Activated naive CD8-positive, alpha-beta T cell (primary cell): ENCODE results near the gene ARHGAP25.

Experiments used
- H3K27ac Mint-ChIP-seq: one replicate; pipeline ENCODE4 v1.8.0; 2021; ENCODE audit warnings: mixed read lengths
- H3K27me3 Mint-ChIP-seq: one replicate; pipeline ENCODE4 v1.8.0; 2021; ENCODE audit warnings: mixed read lengths
- H3K36me3 Mint-ChIP-seq: one replicate; pipeline ENCODE4 v1.8.0; 2021; ENCODE audit warnings: mixed read lengths
- H3K4me1 Mint-ChIP-seq: one replicate; pipeline ENCODE4 v1.8.0; 2021; ENCODE audit warnings: low read depth, mixed read lengths
- H3K4me3 Mint-ChIP-seq: one replicate; pipeline ENCODE4 v1.8.0; 2021; ENCODE audit warnings: mild to moderate bottlenecking, mixed read lengths
- H3K9me3 Mint-ChIP-seq: one replicate; pipeline ENCODE4 v1.8.0; 2021; ENCODE audit warnings: low read depth, mixed read lengths

The ARHGAP25 gene

GRCh38 chr2:68727683-68728375 lies 6.8 kb upstream of the ARHGAP25 start:
- Mint-ChIP-seq H3K4me3 (peak overlapping the region; percentile 65), H3K27me3 (no peaks in the 10 kb centered on the region), H3K9me3 (no peaks in the 10 kb centered on the region), H3K27ac (peak overlapping the region; percentile 95), H3K36me3 (no peaks in the 10 kb centered on the region), H3K4me1 (peaks cover 52% of the 10 kb centered on the region)

GRCh38 chr2:68730828-68731227 lies 3.8 kb upstream of the ARHGAP25 start:
- H3K4me3 Mint-ChIP-seq = no peak overlapping the region

DNA sequence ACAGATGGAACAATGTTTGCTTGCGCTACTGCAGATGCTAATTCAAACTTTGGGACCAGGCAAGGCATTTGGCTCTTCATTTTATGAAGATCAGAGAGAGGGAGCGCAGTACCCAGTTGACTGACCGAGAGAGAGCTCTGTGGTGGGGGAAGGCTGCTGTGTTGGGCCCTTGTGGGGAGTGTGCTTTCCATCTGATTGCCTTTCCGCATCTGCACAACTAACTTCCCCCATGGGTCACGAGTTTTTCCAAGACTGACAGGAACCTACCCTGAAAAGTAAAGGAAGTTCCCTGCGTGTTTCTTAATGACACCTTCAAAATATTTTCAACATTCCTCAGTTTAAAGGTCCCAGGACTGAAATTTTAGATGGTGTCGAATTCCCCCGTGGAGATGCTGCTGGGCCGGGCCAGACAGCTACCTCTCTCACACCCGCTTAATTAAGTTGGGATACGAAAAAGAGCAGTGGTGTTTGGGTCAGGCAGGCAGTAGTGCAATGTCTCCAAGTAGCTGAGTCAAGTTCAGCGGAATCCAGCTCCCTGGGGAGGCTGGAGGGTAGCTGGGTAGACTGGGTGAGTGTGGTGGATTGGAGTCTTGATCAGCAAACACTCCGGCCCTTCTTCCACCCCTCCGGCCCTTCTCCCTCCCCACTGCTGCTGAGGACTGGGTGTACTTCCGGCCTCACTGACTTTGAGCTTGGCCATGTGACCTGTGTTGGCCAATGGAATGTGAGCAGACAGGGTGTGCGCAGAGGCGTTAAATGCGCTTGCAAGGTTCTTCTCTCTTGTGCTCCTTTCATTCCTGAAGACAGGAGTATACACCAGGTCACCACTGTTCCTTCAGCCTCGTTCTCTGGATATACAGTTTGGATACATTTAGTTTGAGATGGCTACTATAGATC lies 2.3 kb upstream of the ARHGAP25 start:
- no peak overlapping the region for H3K4me3 Mint-ChIP-seq
- H3K27ac Mint-ChIP-seq = peak overlapping the region; percentile 2
- H3K27me3 Mint-ChIP-seq = no peaks in the 10 kb centered on the region
- H3K36me3 Mint-ChIP-seq = no peaks in the 10 kb centered on the region
- peaks cover 29% of the 10 kb centered on the region for H3K4me1 Mint-ChIP-seq
- H3K9me3 Mint-ChIP-seq = no peaks in the 10 kb centered on the region

More at GRCh38 chr2:68730828-68731227, 3.8 kb upstream of the ARHGAP25 start:
- H3K27me3 Mint-ChIP-seq = no peaks in the 10 kb centered on the region
- H3K27ac Mint-ChIP-seq = peak overlapping the region; percentile 58
- H3K36me3 Mint-ChIP-seq = no peaks in the 10 kb centered on the region
- H3K4me1 Mint-ChIP-seq = peaks cover 42% of the 10 kb centered on the region
- H3K9me3 Mint-ChIP-seq = no peaks in the 10 kb centered on the region

GRCh38 chr2:68733365-68733764 lies 1.2 kb upstream of the ARHGAP25 start:
- H3K4me1 Mint-ChIP-seq = peaks cover 30% of the 10 kb centered on the region
- no peaks in the 10 kb centered on the region for H3K36me3 Mint-ChIP-seq
- no peaks in the 10 kb centered on the region for H3K27me3 Mint-ChIP-seq
- H3K9me3 Mint-ChIP-seq = no peaks in the 10 kb centered on the region
- no peak overlapping the region for H3K27ac Mint-ChIP-seq
- no peak overlapping the region for H3K4me3 Mint-ChIP-seq

DNA sequence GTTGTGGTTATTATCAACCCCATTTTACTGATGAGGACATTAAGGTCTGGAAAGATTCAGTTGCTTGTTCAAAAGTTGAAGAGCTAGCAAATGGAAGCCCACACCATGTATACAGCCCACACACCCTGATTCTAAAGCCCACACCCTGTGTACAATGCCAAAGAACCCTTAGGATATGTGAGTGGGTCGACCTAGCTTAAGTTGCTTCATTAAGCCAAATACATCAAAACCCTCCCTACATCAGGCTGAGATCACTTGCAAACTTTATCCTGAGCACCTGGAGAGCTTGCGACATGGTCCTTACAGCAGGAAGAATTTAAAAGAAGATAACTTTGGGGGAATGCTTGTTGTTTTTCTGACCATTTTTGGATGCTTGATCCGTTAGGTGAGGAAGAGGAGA lies 435 bp upstream of the ARHGAP25 start:
- Mint-ChIP-seq H3K4me3 (no peak overlapping the region), H3K27me3 (no peaks in the 10 kb centered on the region), H3K27ac (no peak overlapping the region), H3K9me3 (no peaks in the 10 kb centered on the region), H3K4me1 (peaks cover 31% of the 10 kb centered on the region), H3K36me3 (peaks cover 4% of the 10 kb centered on the region)

- no peak overlapping the region for H3K27ac Mint-ChIP-seq
Observed at GRCh38 chr2:68736086-68736485, 1.5 kb downstream of the ARHGAP25 start.

DNA sequence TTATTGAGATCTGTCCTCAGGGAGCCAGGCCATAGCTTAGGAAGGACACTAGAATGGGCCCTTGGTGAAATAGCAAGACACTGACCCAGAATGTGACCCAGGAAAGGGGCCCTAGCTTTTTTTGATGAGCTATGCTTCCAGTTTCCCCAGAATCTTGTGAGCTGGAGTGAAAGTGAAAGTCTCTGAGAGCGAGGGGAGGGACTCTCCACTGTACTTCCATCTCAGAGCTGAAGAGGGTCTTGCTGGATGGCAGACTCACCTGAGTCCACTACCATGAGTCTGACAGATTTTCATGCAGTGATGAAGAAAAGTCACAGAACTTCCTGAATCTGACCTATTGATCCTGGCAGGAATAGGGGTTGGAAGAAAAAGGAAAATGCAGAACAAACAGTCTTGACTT lies 3.1 kb downstream of the ARHGAP25 start:
- Mint-ChIP-seq H3K27ac (no peak overlapping the region), H3K27me3 (no peaks in the 10 kb centered on the region), H3K4me3 (no peak overlapping the region), H3K36me3 (peaks cover 16% of the 10 kb centered on the region), H3K9me3 (no peaks in the 10 kb centered on the region), H3K4me1 (peaks cover 53% of the 10 kb centered on the region)

More at GRCh38 chr2:68736086-68736485, 1.5 kb downstream of the ARHGAP25 start:
- Mint-ChIP-seq H3K4me1 (peaks cover 48% of the 10 kb centered on the region), H3K4me3 (no peak overlapping the region), H3K36me3 (peaks cover 14% of the 10 kb centered on the region), H3K27me3 (no peaks in the 10 kb centered on the region), H3K9me3 (no peaks in the 10 kb centered on the region)

GRCh38 chr2:68738906-68739594 lies 4.4 kb downstream of the ARHGAP25 start:
- Mint-ChIP-seq H3K4me3 (no peak overlapping the region), H3K4me1 (peaks cover 67% of the 10 kb centered on the region), H3K9me3 (no peaks in the 10 kb centered on the region), H3K27me3 (no peaks in the 10 kb centered on the region), H3K27ac (no peak overlapping the region), H3K36me3 (peaks cover 16% of the 10 kb centered on the region)

- Mint-ChIP-seq H3K4me3 (no peak overlapping the region), H3K27ac (no peak overlapping the region), H3K27me3 (no peaks in the 10 kb centered on the region), H3K9me3 (no peaks in the 10 kb centered on the region), H3K4me1 (peaks cover 74% of the 10 kb centered on the region), H3K36me3 (peaks cover 20% of the 10 kb centered on the region)
Observed at GRCh38 chr2:68739595-68740399, 5.2 kb downstream of the ARHGAP25 start.

DNA sequence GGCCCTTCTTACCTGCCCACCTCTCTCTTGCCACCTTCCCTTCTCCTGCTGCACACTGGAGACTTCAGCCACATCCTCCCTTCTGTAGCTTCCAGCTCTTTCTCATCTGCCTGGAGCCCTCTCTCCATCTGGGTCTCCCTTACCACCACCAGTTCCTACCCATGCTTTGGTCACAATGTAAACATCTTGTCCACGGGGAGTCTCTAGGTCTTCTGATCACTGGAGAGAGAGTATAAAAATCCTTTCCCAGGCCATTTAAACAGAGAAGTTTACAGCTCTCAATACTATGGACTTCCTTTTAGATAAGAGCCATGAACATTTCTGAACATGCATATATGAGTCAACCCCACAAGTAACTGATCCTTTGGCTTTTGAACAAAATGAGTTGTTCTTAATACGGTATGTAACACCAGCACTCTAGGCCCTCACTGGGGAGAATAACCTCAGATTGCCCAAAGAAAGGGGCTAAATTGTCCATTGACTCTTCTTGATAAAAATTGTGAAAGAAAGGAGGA lies 5.8 kb downstream of the ARHGAP25 start:
- H3K4me1 Mint-ChIP-seq = peaks cover 80% of the 10 kb centered on the region
- H3K27me3 Mint-ChIP-seq = no peaks in the 10 kb centered on the region
- H3K36me3 Mint-ChIP-seq = peaks cover 25% of the 10 kb centered on the region
- no peaks in the 10 kb centered on the region for H3K9me3 Mint-ChIP-seq
- H3K27ac Mint-ChIP-seq = no peak overlapping the region
- no peak overlapping the region for H3K4me3 Mint-ChIP-seq

GRCh38 chr2:68741238-68741637 lies 6.6 kb downstream of the ARHGAP25 start:
- Mint-ChIP-seq H3K9me3 (no peaks in the 10 kb centered on the region), H3K27me3 (no peaks in the 10 kb centered on the region), H3K4me1 (peaks cover 87% of the 10 kb centered on the region), H3K27ac (no peak overlapping the region), H3K4me3 (no peak overlapping the region), H3K36me3 (peaks cover 28% of the 10 kb centered on the region)

GRCh38 chr2:68741805-68742306 lies 7.2 kb downstream of the ARHGAP25 start:
- Mint-ChIP-seq H3K36me3 (peaks cover 28% of the 10 kb centered on the region), H3K27ac (no peak overlapping the region), H3K9me3 (no peaks in the 10 kb centered on the region), H3K4me1 (peaks cover 88% of the 10 kb centered on the region), H3K4me3 (peak overlapping the region; percentile 67), H3K27me3 (no peaks in the 10 kb centered on the region)

DNA sequence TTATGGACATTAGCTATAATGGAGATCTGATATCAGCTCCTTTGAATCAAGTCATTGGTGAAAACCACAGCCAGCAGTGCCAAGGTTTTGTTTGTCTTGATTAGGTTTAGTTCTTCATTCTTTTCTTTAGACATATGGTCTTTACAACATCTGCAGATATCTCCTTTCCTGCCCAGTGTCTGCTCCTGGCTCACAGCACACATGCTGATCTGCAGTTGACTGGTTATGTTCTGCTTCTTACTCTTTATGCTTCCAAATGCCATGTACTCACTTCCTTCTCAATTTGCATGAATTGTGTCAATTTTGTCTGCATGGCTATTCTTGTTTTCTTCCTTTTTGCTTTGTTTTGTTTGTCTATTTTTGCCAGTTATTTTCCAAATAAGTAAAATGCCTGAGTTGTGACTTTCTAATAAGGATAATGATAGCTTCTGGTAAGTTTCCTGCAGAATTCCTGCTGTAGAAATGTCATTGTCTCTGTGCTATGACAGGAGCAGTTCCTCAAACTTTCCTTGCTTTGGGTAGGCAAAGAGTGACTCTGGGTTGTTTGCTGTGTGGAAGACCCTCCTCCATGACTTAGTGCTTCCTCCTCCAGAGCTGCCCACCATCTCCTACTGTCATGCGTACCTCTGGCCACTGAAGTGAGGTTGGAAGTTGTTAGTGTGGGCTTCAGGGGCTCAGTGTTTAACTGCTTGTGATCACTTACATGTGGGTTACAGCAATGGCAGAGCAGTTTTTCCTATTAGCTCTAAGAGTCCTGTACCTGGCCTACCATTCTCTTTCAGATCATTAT lies 8.2 kb downstream of the ARHGAP25 start:
- peak overlapping the region; percentile 40 for H3K4me3 Mint-ChIP-seq
- no peaks in the 10 kb centered on the region for H3K27me3 Mint-ChIP-seq
- H3K36me3 Mint-ChIP-seq = peaks cover 32% of the 10 kb centered on the region
- H3K4me1 Mint-ChIP-seq = peaks cover 92% of the 10 kb centered on the region
- peak overlapping the region; percentile 85 for H3K27ac Mint-ChIP-seq
- H3K9me3 Mint-ChIP-seq = no peaks in the 10 kb centered on the region
